H1 (cell line): Measurements from ENCODE around the gene HOXB8. TPM values are rescaled to one million over a fixed set of nuclear protein-coding genes. Genes with fewer than 3 reads are reported as not detected.

ENCODE experiments used
- BACH1 ChIP-seq: IDR thresholded peaks from 2 replicates; pipeline ENCODE4 v1.6.1; 2012; ENCODE audit warnings: low read length, improper control_type of control experiment
- BCL11A ChIP-seq, 2 experiments: IDR thresholded peaks; one replicate each; pipeline ENCODE4 v1.6.1; 2011; ENCODE audit warnings: low read depth in 2 of 2, low read length in 2 of 2, mild to moderate bottlenecking in 2 of 2
- CBX8 ChIP-seq: fragments of 300-800, 300-1000 bp; sonication (generic); IDR thresholded peaks from 2 replicates; pipeline ENCODE4 v1.7.1; 2016; ENCODE audit warnings: low read depth, low read length, borderline replicate concordance
- CHD1 ChIP-seq: IDR thresholded peaks from 2 replicates; pipeline ENCODE4 v1.6.1; 2012; ENCODE audit warnings: low read depth, low read length, improper control_type of control experiment
- CREB1 ChIP-seq: IDR thresholded peaks from 2 replicates; pipeline ENCODE4 v1.6.1; 2012; ENCODE audit warnings: inconsistent platforms
- EZH2 ChIP-seq: fragments of 200-600 bp; sonication (generic); IDR thresholded peaks from 2 replicates; pipeline ENCODE4 v1.7.1; 2012; ENCODE audit warnings: low read depth, mild to moderate bottlenecking, moderate library complexity, low read length, inconsistent platforms; ENCODE audit not compliant: severe bottlenecking
- PHF8 ChIP-seq: fragments of 200-600 bp; sonication (generic); conservative IDR thresholded peaks from 2 replicates; pipeline ENCODE4 v1.7.1; 2012; ENCODE audit warnings: low read depth, mild to moderate bottlenecking, inconsistent platforms, low read length, moderate library complexity
- RFX5 ChIP-seq: IDR thresholded peaks from 2 replicates; pipeline ENCODE4 v1.6.1; 2011; ENCODE audit warnings: low read depth, low read length, improper control_type of control experiment, borderline replicate concordance
- SUZ12 ChIP-seq: fragments of 200-600 bp; sonication (generic); IDR thresholded peaks from 2 replicates; pipeline ENCODE4 v1.6.1; 2012; ENCODE audit warnings: mild to moderate bottlenecking, inconsistent platforms, low read length, moderate library complexity, mixed read lengths
- TAF1 ChIP-seq: IDR thresholded peaks from 2 replicates; pipeline ENCODE4 v1.6.1; 2011; ENCODE audit warnings: mild to moderate bottlenecking, low read depth, low read length
- TBP ChIP-seq: IDR thresholded peaks from 2 replicates; pipeline ENCODE4 v1.6.1; 2011; ENCODE audit warnings: low read depth, low read length, improper control_type of control experiment
- ZNF274 ChIP-seq: IDR thresholded peaks from 2 replicates; pipeline ENCODE4 v1.7.0; 2012; ENCODE audit warnings: low read length, borderline replicate concordance; ENCODE audit errors: extremely low read depth
- polyA plus RNA-seq, 7 experiments: library from polyadenylated mRNA; depleted of rRNA in 3 of 7; stranded (reverse) in 5 of 7; unstranded in 2 of 7; fragments of >200 nt in 5 of 7; fragments of 200-250 nt in 2 of 7; gene quantifications; 1 replicate in 5 of 7; 2 replicates in 1 of 7; 4 replicates in 1 of 7; pipeline versions ENCODE4 v1.2.1 to v1.2.3, GENCODE V29; 2011 to 2013; ENCODE audit warnings: missing spikeins in 2 of 7, mixed read lengths in 2 of 7
- total RNA-seq: library from RNA; stranded (reverse); fragmentation: NEBNext Ultra II Directional; extraction: Animal tissue kit (Norgen Biotek cat#: 25700); gene quantifications from 2 replicates; pipeline ENCODE4 v1.2.1, GENCODE V29; 2021
- TF ChIP-seq, protein P1 (sequence below): fragments of 300-600 bp; sonication (generic); IDR thresholded peaks from 2 replicates; pipeline ENCODE4 v1.7.1; 2012; ENCODE audit warnings: low read length, moderate library complexity, mild to moderate bottlenecking, inconsistent platforms; ENCODE audit not compliant: insufficient replicate concordance

The HOXB8 gene
- total and polyA plus RNA-seq, 2 of the 8 experiments (the other 6 are each of a cell fraction or from before 2014, with no cell fraction given): not detected

DNA sequence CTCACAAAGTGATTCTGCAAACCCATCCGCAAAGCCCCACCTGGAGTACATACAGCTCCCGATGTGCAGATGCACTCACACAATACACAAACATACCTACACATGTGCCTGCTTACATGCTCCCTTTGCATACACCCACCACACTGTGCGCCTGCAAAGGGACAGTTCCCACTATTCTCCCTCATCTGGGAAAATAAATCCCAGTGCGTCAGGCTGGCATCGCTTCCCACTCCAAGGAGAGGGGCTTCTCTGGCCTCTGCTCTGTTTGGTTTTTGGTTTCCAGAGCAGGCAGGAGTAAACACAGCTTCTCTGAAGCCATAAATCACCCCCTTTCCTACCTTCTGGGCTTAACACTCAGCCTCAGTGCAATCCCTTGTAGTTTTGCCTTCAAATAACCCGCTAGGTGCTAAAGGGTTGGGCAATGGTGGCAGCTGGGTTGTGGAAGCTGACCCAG, 51.7 kb downstream of the HOXB8 start (continued):
- TF ChIP-seq, protein P1, sequence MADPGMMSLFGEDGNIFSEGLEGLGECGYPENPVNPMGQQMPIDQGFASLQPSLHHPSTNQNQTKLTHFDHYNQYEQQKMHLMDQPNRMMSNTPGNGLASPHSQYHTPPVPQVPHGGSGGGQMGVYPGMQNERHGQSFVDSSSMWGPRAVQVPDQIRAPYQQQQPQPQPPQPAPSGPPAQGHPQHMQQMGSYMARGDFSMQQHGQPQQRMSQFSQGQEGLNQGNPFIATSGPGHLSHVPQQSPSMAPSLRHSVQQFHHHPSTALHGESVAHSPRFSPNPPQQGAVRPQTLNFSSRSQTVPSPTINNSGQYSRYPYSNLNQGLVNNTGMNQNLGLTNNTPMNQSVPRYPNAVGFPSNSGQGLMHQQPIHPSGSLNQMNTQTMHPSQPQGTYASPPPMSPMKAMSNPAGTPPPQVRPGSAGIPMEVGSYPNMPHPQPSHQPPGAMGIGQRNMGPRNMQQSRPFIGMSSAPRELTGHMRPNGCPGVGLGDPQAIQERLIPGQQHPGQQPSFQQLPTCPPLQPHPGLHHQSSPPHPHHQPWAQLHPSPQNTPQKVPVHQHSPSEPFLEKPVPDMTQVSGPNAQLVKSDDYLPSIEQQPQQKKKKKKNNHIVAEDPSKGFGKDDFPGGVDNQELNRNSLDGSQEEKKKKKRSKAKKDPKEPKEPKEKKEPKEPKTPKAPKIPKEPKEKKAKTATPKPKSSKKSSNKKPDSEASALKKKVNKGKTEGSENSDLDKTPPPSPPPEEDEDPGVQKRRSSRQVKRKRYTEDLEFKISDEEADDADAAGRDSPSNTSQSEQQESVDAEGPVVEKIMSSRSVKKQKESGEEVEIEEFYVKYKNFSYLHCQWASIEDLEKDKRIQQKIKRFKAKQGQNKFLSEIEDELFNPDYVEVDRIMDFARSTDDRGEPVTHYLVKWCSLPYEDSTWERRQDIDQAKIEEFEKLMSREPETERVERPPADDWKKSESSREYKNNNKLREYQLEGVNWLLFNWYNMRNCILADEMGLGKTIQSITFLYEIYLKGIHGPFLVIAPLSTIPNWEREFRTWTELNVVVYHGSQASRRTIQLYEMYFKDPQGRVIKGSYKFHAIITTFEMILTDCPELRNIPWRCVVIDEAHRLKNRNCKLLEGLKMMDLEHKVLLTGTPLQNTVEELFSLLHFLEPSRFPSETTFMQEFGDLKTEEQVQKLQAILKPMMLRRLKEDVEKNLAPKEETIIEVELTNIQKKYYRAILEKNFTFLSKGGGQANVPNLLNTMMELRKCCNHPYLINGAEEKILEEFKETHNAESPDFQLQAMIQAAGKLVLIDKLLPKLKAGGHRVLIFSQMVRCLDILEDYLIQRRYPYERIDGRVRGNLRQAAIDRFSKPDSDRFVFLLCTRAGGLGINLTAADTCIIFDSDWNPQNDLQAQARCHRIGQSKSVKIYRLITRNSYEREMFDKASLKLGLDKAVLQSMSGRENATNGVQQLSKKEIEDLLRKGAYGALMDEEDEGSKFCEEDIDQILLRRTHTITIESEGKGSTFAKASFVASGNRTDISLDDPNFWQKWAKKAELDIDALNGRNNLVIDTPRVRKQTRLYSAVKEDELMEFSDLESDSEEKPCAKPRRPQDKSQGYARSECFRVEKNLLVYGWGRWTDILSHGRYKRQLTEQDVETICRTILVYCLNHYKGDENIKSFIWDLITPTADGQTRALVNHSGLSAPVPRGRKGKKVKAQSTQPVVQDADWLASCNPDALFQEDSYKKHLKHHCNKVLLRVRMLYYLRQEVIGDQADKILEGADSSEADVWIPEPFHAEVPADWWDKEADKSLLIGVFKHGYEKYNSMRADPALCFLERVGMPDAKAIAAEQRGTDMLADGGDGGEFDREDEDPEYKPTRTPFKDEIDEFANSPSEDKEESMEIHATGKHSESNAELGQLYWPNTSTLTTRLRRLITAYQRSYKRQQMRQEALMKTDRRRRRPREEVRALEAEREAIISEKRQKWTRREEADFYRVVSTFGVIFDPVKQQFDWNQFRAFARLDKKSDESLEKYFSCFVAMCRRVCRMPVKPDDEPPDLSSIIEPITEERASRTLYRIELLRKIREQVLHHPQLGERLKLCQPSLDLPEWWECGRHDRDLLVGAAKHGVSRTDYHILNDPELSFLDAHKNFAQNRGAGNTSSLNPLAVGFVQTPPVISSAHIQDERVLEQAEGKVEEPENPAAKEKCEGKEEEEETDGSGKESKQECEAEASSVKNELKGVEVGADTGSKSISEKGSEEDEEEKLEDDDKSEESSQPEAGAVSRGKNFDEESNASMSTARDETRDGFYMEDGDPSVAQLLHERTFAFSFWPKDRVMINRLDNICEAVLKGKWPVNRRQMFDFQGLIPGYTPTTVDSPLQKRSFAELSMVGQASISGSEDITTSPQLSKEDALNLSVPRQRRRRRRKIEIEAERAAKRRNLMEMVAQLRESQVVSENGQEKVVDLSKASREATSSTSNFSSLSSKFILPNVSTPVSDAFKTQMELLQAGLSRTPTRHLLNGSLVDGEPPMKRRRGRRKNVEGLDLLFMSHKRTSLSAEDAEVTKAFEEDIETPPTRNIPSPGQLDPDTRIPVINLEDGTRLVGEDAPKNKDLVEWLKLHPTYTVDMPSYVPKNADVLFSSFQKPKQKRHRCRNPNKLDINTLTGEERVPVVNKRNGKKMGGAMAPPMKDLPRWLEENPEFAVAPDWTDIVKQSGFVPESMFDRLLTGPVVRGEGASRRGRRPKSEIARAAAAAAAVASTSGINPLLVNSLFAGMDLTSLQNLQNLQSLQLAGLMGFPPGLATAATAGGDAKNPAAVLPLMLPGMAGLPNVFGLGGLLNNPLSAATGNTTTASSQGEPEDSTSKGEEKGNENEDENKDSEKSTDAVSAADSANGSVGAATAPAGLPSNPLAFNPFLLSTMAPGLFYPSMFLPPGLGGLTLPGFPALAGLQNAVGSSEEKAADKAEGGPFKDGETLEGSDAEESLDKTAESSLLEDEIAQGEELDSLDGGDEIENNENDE: no peak
- TF ChIP-seq RFX5 (no peak), BCL11A (IDR thresholded peaks at IDR 0.05; ENCODE audit: low read depth in 2 of 2, low read length in 2 of 2) (no peak), ZNF274 (no peak), CREB1 (no peak), CHD1 (no peak), EZH2 (peak; percentile 90), TBP (no peak), TAF1 (no peak), CBX8 (0 out of 2 replicates have a peak, but pooled peaks have one; percentile 54), PHF8 (no peak), SUZ12 (peak; percentile 98), BACH1 (no peak)
